GM12892 (cell line): ENCODE data around the gene ALKBH7.

ENCODE experiments used
- DNase-seq: peaks from one replicate; pipeline ENCODE4 v3.0.0; 2011; ENCODE audit not compliant: insufficient read length
- FAIRE-seq: peaks from 2 replicates; lab custom pipeline; 2011; peaks lifted over from hg19 to GRCh38; lab: Jason Lieb, UNC
- POLR2A ChIP-seq: IDR thresholded peaks from 2 replicates; pipeline ENCODE4 v1.6.1; 2011; ENCODE audit warnings: low read depth, low read length, control low read depth
- POLR2AphosphoS5 ChIP-seq: IDR thresholded peaks from 2 replicates; pipeline ENCODE4 v1.6.1; 2011; ENCODE audit warnings: low read depth, low read length, control low read depth
- TAF1 ChIP-seq: IDR thresholded peaks from 2 replicates; pipeline ENCODE4 v1.6.1; 2011; ENCODE audit warnings: low read depth, mild to moderate bottlenecking, control low read depth, low read length, borderline replicate concordance

Gene ALKBH7

GRCh38 chr19:6375411-6376010 is 2.9 kb downstream of the ALKBH7 start, which contains the start of gene PSPN:
Gene PSPN (minus strand): TSS chr19:6375933. CDS start chr19:6375849, 84 bp downstream.
- no peak for DNase-seq
- no peak for FAIRE-seq
- TF ChIP-seq TAF1 (no peak), POLR2A (no peak), POLR2AphosphoS5 (no peak)

GRCh38 chr19:6376512-6377190 is 4.1 kb downstream of the ALKBH7 start:
- TF ChIP-seq TAF1 (no peak), POLR2AphosphoS5 (peak; percentile 28; the same call in 1 of the 2 replicates)
- FAIRE-seq (no peak), DNase-seq (no peak)

GRCh38 chr19:6378041-6378440 is 5.4 kb downstream of the ALKBH7 start:
- FAIRE-seq (no peak), DNase-seq (no peak)
- no peak for TF ChIP-seq TAF1
- TF ChIP-seq POLR2AphosphoS5 = no peak
- no peak for TF ChIP-seq POLR2A

- TF ChIP-seq POLR2A (no peak), POLR2AphosphoS5 (peak; percentile 40; the same call in 1 of the 2 replicates)
- no peak for FAIRE-seq
Observed at GRCh38 chr19:6378486-6378885, 5.9 kb downstream of the ALKBH7 start.

GRCh38 chr19:6379744-6380143 is 7.2 kb downstream of the ALKBH7 start:
- TF ChIP-seq POLR2AphosphoS5 = no peak
- TF ChIP-seq POLR2A = no peak
- TF ChIP-seq TAF1 = no peak
- no peak for DNase-seq
- FAIRE-seq = no peak

More at GRCh38 chr19:6378486-6378885, 5.9 kb downstream of the ALKBH7 start:
- DNase-seq = no peak

GRCh38 chr19:6381030-6381750 is 8.6 kb downstream of the ALKBH7 start:
- no peak for FAIRE-seq
- no peak for DNase-seq

GRCh38 chr19:6383188-6383587 is 10.6 kb downstream of the ALKBH7 start:
- FAIRE-seq = no peak
- no peak for DNase-seq
- TF ChIP-seq POLR2AphosphoS5 (no peak), TAF1 (no peak), POLR2A (no peak)

More at GRCh38 chr19:6381030-6381750, 8.6 kb downstream of the ALKBH7 start:
- TF ChIP-seq POLR2AphosphoS5 = no peak
- TF ChIP-seq POLR2A = no peak
- TF ChIP-seq TAF1 = no peak

- FAIRE-seq = no peak
- TF ChIP-seq TAF1 (no peak), POLR2AphosphoS5 (no peak), POLR2A (no peak)
- DNase-seq = no peak
Observed at GRCh38 chr19:6384381-6384780, 11.8 kb downstream of the ALKBH7 start.

GRCh38 chr19:6387372-6387771 is 14.8 kb downstream of the ALKBH7 start:
- DNase-seq = no peak
- TF ChIP-seq POLR2A (no peak), POLR2AphosphoS5 (no peak), TAF1 (no peak)
- no peak for FAIRE-seq

GRCh38 chr19:6392221-6393073 is 19.9 kb downstream of the ALKBH7 start:
- no peak for DNase-seq
- TF ChIP-seq TAF1 (no peak), POLR2AphosphoS5 (no peak; the same call in 1 of the 2 replicates), POLR2A (no peak)
- peak; percentile 75 for FAIRE-seq

GRCh38 chr19:6393074-6393982 is 20.7 kb downstream of the ALKBH7 start, which contains the start of gene GTF2F1:
Gene GTF2F1 (minus strand): TSS chr19:6393164. CDS start chr19:6392995, 169 bp downstream.
- FAIRE-seq (peak; percentile 99), DNase-seq (peak; percentile 93)
- TF ChIP-seq POLR2A (peak; percentile 63; the same call in 1 of the 2 replicates), POLR2AphosphoS5 (peak; percentile 65), TAF1 (peak; percentile 59; the same call in 1 of the 2 replicates)
